Duodenal mucosa (tissue), 2 donors: ENCODE measurements around the gene RUSF1.
A peak's percentile ranks its signal among the peaks of the same experiment; 100 is the strongest.

Source experiments
- H3K27ac ChIP-seq: one replicate; pipeline ENCODE4 v1.7.0; 2013; ENCODE audit warnings: low read depth, low read length
- H3K27me3 ChIP-seq, 2 donors: one replicate each; pipeline ENCODE4 v1.7.0; 2013; ENCODE audit warnings: low read length in 2 of 2, control low read depth in 1 of 2; ENCODE audit not compliant: insufficient read depth in 2 of 2, control insufficient read depth in 1 of 2
- H3K36me3 ChIP-seq, 2 donors: one replicate each; pipeline ENCODE4 v1.7.0; 2013; ENCODE audit warnings: low read length in 2 of 2, control low read depth in 1 of 2; ENCODE audit not compliant: insufficient read depth in 2 of 2, control insufficient read depth in 1 of 2
- H3K4me1 ChIP-seq, 2 donors: one replicate each; pipeline ENCODE4 v1.7.0; 2013; ENCODE audit warnings: low read length in 2 of 2, control low read depth in 1 of 2; ENCODE audit not compliant: insufficient read depth in 2 of 2, control insufficient read depth in 1 of 2
- H3K4me3 ChIP-seq, 2 donors: one replicate each; pipeline ENCODE4 v1.7.0; 2013; ENCODE audit warnings: low read length in 2 of 2, low read depth in 1 of 2
- H3K9ac ChIP-seq, 2 donors: one replicate each; pipeline ENCODE4 v1.7.0; 2013; ENCODE audit warnings: low read length in 2 of 2, low read depth in 1 of 2
- H3K9me3 ChIP-seq, 2 donors: one replicate each; pipeline ENCODE4 v1.7.0; 2013; ENCODE audit warnings: low read length in 2 of 2, control low read depth in 1 of 2; ENCODE audit not compliant: control insufficient read depth in 1 of 2

The RUSF1 gene

DNA sequence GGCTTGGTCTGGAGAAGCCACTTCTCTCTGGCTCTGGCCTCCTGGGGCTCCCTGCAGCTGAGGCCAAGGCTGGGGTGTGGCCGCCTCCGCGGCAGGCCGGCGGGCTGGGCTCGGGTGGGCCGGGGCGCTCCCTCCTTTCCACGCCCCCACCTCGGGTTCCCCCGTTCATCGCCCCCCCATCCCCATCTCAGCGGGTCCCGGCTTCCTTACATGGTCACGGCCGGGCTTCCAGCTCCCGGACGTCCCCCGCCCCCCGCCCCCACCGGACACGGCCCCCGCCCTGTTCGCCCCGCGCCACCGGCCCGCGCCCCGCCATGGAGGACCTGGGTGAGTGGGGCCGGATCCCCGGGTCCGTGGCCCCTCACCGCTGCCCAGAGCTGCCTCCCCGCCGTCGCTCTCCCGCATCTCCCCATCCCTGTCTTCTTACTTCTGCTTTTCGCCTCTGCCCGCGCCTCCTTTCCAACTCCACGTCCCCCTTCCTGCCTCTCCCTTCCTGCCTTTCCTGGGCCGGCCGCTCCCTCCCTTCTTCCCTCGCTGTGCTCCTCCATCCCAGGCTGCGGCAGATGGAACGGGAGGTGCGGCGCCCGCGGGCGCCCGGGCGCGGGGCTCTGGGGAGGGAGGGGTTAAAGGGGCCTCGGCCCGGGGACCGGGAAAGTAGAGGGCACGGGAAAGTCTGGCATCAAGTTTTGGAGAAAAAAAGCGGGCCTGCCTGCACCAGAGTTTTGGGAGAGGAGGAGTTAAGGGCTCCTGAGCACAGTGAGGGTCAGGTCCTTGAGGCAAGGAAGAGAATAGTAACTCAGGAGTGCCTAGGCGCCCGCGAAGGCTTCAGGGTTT is 36.1 kb downstream of the RUSF1 start, which contains the start of gene TGFB1I1:
TSS of gene TGFB1I1 (plus strand) at position 278 of the 834 bp plus-strand sequence. CDS start at position 315, 37 bp downstream.
- H3K27ac ChIP-seq = peak within 1 kb of the TSS; percentile 74
- H3K9me3 ChIP-seq = no peaks in the 10 kb centered on the region
- peaks cover 0 to 7% of the 10 kb centered on the region in 2 donors for H3K36me3 ChIP-seq
- peaks cover 4 to 34% of the 10 kb centered on the region in 2 donors for H3K4me1 ChIP-seq
- H3K9ac ChIP-seq = peak within 1 kb of the TSS; percentile 57 to 60
- peak within 1 kb of the TSS; percentile 54 to 71 for H3K4me3 ChIP-seq
- H3K27me3 ChIP-seq = peaks cover 0 to 5% of the 10 kb centered on the region in 2 donors

DNA sequence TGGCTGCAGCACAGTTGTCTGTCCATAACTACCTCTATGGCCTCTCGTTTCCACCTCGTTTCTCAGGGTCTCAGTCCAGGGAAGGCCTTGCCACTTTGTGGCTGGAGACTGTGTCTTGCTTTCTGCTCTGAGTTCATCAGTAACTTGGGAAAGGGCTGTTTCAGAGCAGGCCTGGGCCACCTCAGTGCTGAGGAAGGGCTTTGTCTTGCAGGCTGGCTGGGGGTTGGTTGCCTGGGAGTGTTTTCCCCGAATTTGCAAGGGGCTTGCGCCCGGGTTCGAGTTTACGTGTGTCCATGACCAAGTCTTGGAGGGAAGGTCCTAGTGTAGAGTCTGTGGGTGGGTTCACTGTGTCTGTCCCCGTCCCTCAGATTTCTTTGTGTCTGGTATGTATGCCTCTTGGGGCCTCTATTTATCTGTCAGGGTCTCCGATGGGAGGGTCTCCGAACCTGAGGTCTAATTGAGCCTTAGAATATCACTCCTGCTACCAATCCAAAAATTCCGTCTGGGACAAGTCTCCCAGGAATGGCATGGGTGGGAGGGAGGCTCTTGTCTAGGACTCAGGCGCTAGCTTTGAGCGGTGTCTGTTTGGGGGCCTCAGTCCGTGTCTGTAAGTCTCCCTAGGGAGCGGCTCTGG is 36.8 kb downstream of the RUSF1 start:
- H3K9me3 ChIP-seq = no peaks in the 10 kb centered on the region
- peaks cover 0 to 5% of the 10 kb centered on the region in 2 donors for H3K27me3 ChIP-seq
- peaks cover 4 to 33% of the 10 kb centered on the region in 2 donors for H3K4me1 ChIP-seq
- peak overlapping the region; percentile 52 to 57 for H3K9ac ChIP-seq
- peak overlapping the region; percentile 54 to 60 for H3K4me3 ChIP-seq
- H3K36me3 ChIP-seq = peaks cover 0 to 15% of the 10 kb centered on the region in 2 donors
- H3K27ac ChIP-seq = peak overlapping the region; percentile 74

DNA sequence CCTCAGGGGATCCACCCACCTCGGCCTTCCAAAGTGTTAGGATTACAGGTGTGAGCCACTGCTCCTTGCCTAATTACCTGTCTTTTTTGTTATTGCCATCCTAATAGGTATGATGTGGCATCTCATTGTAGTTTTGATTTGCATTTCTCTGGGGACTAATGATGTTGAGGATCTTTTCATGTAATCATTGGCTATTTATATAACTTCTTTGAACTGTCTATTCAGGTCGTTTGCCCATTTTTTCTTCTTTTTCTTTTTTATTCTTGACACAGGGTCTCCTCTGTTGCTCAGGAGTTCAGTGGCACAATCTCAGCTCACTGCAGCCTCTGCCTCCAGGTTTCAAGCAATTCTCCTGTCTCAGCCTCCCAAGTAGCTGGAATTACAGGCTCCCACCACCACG is 37.6 kb downstream of the RUSF1 start:
- Histone ChIP-seq H3K36me3 (peaks cover 0 to 22% of the 10 kb centered on the region in 2 donors), H3K9ac (no peak overlapping the region), H3K9me3 (no peaks in the 10 kb centered on the region), H3K27me3 (peaks cover 0 to 5% of the 10 kb centered on the region in 2 donors), H3K27ac (no peak overlapping the region), H3K4me1 (peaks cover 4 to 27% of the 10 kb centered on the region in 2 donors), H3K4me3 (no peak overlapping the region)

GRCh38 chr16:31467858-31468257 is 40.3 kb downstream of the RUSF1 start:
- no peak overlapping the region for H3K27ac ChIP-seq

DNA sequence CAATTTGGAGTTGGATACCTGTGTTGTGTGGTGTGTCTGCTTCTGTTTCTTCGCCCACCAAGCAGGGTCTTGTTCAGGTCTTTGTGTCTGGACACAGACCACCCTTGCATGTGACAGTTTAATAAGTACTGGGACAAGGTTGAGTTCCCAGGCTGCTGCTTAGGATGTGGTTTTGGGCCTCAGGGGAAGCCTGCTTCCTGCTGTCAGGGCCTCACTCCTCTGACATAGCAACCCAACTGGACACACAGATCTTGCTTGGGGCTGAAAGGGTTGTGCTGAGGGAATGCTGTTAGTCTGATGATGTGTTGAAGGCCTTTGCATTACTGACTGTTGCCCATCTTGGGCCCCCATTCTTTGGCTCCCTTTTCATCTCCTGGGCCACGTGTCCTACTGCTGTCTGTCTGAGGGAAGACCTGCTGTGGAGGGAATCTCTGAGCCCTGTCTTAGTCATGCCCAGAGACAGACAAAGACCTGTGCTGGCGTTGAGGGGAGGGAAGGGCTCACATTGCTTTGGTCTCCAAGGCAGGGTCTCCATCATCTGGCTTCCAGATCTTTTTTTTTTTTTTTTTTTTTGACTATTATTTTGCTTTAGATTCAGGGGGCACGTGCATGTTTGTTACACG is 40.9 kb downstream of the RUSF1 start:
- Histone ChIP-seq H3K27me3 (peaks cover 0 to 5% of the 10 kb centered on the region in 2 donors), H3K9me3 (no peaks in the 10 kb centered on the region), H3K4me1 (peaks cover 4 to 9% of the 10 kb centered on the region in 2 donors), H3K4me3 (no peak overlapping the region), H3K27ac (no peak overlapping the region), H3K36me3 (peaks cover under 1 to 35% of the 10 kb centered on the region in 2 donors), H3K9ac (no peak overlapping the region)

More at GRCh38 chr16:31467858-31468257, 40.3 kb downstream of the RUSF1 start:
- peaks cover 0 to 32% of the 10 kb centered on the region in 2 donors for H3K36me3 ChIP-seq
- H3K4me3 ChIP-seq = no peak overlapping the region
- H3K27me3 ChIP-seq = peaks cover 0 to 5% of the 10 kb centered on the region in 2 donors
- H3K9ac ChIP-seq = no peak overlapping the region
- no peaks in the 10 kb centered on the region for H3K9me3 ChIP-seq
- peaks cover 4 to 9% of the 10 kb centered on the region in 2 donors for H3K4me1 ChIP-seq

- Histone ChIP-seq H3K9ac (no peak overlapping the region), H3K27me3 (peaks cover 0 to 3% of the 10 kb centered on the region in 2 donors), H3K36me3 (peaks cover 4 to 41% of the 10 kb centered on the region in 2 donors), H3K9me3 (no peaks in the 10 kb centered on the region), H3K4me1 (peaks cover 1 to 5% of the 10 kb centered on the region in 2 donors), H3K4me3 (no peak overlapping the region), H3K27ac (no peak overlapping the region)
Measured at GRCh38 chr16:31466381-31466841, 41.8 kb downstream of the RUSF1 start.

- Histone ChIP-seq H3K9ac (no peak overlapping the region), H3K27ac (no peak overlapping the region), H3K27me3 (no peaks in the 10 kb centered on the region), H3K9me3 (no peaks in the 10 kb centered on the region), H3K4me3 (no peak overlapping the region), H3K36me3 (peaks cover 4 to 41% of the 10 kb centered on the region in 2 donors), H3K4me1 (no peaks in the 10 kb centered on the region)
Measured at GRCh38 chr16:31465788-31466370, 42.3 kb downstream of the RUSF1 start.

- Histone ChIP-seq H3K27ac (no peak overlapping the region), H3K9ac (no peak overlapping the region), H3K36me3 (peaks cover 4 to 41% of the 10 kb centered on the region in 2 donors), H3K9me3 (no peaks in the 10 kb centered on the region), H3K27me3 (no peaks in the 10 kb centered on the region), H3K4me3 (no peak overlapping the region), H3K4me1 (peaks cover 6 to 8% of the 10 kb centered on the region in 2 donors)
Measured at GRCh38 chr16:31464781-31465260, 43.4 kb downstream of the RUSF1 start.

DNA sequence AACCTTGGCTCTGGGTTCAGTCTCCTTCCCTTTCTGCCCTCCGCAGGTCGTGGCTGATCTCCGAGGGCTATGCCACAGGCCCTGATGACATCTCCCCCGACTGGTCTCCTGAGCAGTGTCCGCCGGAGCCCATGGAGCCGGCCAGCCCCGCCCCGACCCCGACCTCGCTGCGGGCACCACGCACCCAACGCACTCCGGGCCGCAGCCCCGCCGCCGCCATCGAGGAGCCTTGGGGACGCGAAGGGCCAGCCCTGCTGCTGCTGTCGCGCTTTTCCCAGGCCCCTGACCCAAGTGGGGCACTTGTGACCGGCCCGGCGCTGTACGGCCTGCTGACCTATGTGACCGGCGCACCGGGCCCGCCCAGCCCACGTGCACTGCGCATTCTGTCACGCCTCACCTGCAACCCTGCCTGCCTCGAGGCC is 43.8 kb downstream of the RUSF1 start:
- Histone ChIP-seq H3K9me3 (no peaks in the 10 kb centered on the region), H3K27me3 (no peaks in the 10 kb centered on the region), H3K9ac (no peak overlapping the region), H3K36me3 (peaks cover 4 to 41% of the 10 kb centered on the region in 2 donors), H3K27ac (no peak overlapping the region), H3K4me3 (no peak overlapping the region), H3K4me1 (peaks cover 6 to 8% of the 10 kb centered on the region in 2 donors)
